HG02678 (cell line): ENCODE data around the gene FTCD.
"Not testable (repeated sequence)": the region's sequence is repeated elsewhere in the genome, so short reads cannot be mapped to it uniquely, and the experiment has no call there.

Experiments used
- ATAC-seq: cut with Tn5 transposase; IDR thresholded peaks from one replicate; pipeline ENCODE4 v1.9.1; 2021; ENCODE audit warnings: mild to moderate bottlenecking, moderate library complexity; ENCODE audit not compliant: unreplicated experiment

FTCD gene

GRCh38 chr21:46171996-46172862 is 16.9 kb upstream of the FTCD start:
- no peak for ATAC-seq

GRCh38 chr21:46171585-46171984 is 16.2 kb upstream of the FTCD start:
- no peak for ATAC-seq

- not testable (repeated sequence) for ATAC-seq
These were observed 15.2 kb upstream of the FTCD start for GRCh38 chr21:46170436-46171193.

GRCh38 chr21:46168659-46169386 is 13.4 kb upstream of the FTCD start:
- ATAC-seq, result no peak

GRCh38 chr21:46168238-46168637 is 12.9 kb upstream of the FTCD start:
- ATAC-seq, result no peak

- ATAC-seq, result no peak
These were observed 9.7 kb upstream of the FTCD start for GRCh38 chr21:46165098-46165497.

- no peak for ATAC-seq
These were observed 8.0 kb upstream of the FTCD start for GRCh38 chr21:46163380-46163779.

- no peak for ATAC-seq
These were observed 6.5 kb upstream of the FTCD start for GRCh38 chr21:46161633-46162592.

- ATAC-seq, result no peak
These were observed 5.7 kb upstream of the FTCD start for GRCh38 chr21:46160907-46161632.

GRCh38 chr21:46160657-46160906 is 5.2 kb upstream of the FTCD start:
- no peak for ATAC-seq

GRCh38 chr21:46159841-46160656 is 4.7 kb upstream of the FTCD start:
- ATAC-seq, result no peak

GRCh38 chr21:46159390-46159789 is 4.0 kb upstream of the FTCD start:
- no peak for ATAC-seq

- no peak for ATAC-seq
These were observed 3.4 kb upstream of the FTCD start for GRCh38 chr21:46158666-46159300.

- no peak for ATAC-seq
These were observed 2.6 kb upstream of the FTCD start for GRCh38 chr21:46157987-46158451.

- no peak for ATAC-seq
These were observed 2.1 kb upstream of the FTCD start for GRCh38 chr21:46157396-46157986.

GRCh38 chr21:46156678-46157077 is 1.3 kb upstream of the FTCD start:
- no peak for ATAC-seq

GRCh38 chr21:46156378-46156645 is 933 bp upstream of the FTCD start:
- ATAC-seq, result no peak

GRCh38 chr21:46154955-46155513 is 345 bp downstream of the FTCD start:
- no peak for ATAC-seq
